ENCODE data around the gene VIL1. TPM values are rescaled to one million over a fixed set of nuclear protein-coding genes. Genes with fewer than 3 reads are reported as not detected.

VIL1 gene
- total and polyA plus RNA-seq, 2 of the 13 experiments (the other 11 are each of a cell fraction or from before 2014, with no cell fraction given): 287 to 301 TPM

DNA sequence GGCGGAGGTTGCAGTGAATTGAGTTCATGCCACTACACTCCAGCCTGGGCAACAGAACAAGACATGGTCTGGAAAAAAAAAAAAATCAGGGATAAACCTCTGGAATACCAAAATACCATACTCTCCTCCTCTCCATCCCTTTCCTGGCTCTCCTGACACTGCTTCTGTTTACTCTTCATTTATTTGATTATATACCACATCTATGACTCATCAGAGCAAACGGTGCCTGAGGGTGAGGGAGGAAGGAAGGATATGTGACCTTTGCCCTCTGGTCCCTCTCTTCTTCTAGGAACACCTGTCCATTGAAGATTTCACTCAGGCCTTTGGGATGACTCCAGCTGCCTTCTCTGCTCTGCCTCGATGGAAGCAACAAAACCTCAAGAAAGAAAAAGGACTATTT is 30.0 kb downstream of the VIL1 start (continued):
- TF ChIP-seq, protein P1, sequence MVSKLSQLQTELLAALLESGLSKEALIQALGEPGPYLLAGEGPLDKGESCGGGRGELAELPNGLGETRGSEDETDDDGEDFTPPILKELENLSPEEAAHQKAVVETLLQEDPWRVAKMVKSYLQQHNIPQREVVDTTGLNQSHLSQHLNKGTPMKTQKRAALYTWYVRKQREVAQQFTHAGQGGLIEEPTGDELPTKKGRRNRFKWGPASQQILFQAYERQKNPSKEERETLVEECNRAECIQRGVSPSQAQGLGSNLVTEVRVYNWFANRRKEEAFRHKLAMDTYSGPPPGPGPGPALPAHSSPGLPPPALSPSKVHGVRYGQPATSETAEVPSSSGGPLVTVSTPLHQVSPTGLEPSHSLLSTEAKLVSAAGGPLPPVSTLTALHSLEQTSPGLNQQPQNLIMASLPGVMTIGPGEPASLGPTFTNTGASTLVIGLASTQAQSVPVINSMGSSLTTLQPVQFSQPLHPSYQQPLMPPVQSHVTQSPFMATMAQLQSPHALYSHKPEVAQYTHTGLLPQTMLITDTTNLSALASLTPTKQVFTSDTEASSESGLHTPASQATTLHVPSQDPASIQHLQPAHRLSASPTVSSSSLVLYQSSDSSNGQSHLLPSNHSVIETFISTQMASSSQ (IDR thresholded peaks at IDR 0.05; ENCODE audit: low read depth): no peak
- TF ChIP-seq, protein P1 (CRISPR knock-in tag; IDR thresholded peaks at IDR 0.05; ENCODE audit: borderline replicate concordance): 0 out of 2 replicates have a peak, but pooled peaks have one; percentile 33
- no peak for TF ChIP-seq HNRNPH1 (optimal IDR thresholded peaks at IDR 0.05; ENCODE audit: low read depth, low read length)
- TF ChIP-seq RXRA (CRISPR knock-in tag; IDR thresholded peaks at IDR 0.05): no peak; the same call in 1 of the 2 replicates
- TF ChIP-seq ZMAT3 (CRISPR knock-in tag; conservative IDR thresholded peaks at IDR 0.05): 0 out of 2 replicates have a peak, but pooled peaks have one; percentile 27
- peak; percentile 93 for TF ChIP-seq MIXL1 (CRISPR knock-in tag; IDR thresholded peaks at IDR 0.05)
- TF ChIP-seq, protein P2, sequence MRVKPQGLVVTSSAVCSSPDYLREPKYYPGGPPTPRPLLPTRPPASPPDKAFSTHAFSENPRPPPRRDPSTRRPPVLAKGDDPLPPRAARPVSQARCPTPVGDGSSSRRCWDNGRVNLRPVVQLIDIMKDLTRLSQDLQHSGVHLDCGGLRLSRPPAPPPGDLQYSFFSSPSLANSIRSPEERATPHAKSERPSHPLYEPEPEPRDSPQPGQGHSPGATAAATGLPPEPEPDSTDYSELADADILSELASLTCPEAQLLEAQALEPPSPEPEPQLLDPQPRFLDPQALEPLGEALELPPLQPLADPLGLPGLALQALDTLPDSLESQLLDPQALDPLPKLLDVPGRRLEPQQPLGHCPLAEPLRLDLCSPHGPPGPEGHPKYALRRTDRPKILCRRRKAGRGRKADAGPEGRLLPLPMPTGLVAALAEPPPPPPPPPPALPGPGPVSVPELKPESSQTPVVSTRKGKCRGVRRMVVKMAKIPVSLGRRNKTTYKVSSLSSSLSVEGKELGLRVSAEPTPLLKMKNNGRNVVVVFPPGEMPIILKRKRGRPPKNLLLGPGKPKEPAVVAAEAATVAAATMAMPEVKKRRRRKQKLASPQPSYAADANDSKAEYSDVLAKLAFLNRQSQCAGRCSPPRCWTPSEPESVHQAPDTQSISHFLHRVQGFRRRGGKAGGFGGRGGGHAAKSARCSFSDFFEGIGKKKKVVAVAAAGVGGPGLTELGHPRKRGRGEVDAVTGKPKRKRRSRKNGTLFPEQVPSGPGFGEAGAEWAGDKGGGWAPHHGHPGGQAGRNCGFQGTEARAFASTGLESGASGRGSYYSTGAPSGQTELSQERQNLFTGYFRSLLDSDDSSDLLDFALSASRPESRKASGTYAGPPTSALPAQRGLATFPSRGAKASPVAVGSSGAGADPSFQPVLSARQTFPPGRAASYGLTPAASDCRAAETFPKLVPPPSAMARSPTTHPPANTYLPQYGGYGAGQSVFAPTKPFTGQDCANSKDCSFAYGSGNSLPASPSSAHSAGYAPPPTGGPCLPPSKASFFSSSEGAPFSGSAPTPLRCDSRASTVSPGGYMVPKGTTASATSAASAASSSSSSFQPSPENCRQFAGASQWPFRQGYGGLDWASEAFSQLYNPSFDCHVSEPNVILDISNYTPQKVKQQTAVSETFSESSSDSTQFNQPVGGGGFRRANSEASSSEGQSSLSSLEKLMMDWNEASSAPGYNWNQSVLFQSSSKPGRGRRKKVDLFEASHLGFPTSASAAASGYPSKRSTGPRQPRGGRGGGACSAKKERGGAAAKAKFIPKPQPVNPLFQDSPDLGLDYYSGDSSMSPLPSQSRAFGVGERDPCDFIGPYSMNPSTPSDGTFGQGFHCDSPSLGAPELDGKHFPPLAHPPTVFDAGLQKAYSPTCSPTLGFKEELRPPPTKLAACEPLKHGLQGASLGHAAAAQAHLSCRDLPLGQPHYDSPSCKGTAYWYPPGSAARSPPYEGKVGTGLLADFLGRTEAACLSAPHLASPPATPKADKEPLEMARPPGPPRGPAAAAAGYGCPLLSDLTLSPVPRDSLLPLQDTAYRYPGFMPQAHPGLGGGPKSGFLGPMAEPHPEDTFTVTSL (CRISPR knock-in tag; IDR thresholded peaks at IDR 0.05; ENCODE audit: borderline replicate concordance): peak; percentile 79; the same call in 1 of the 2 replicates
- TF ChIP-seq CREB1 (IDR thresholded peaks at IDR 0.05): peak; percentile 74
- TF ChIP-seq CREB1 (CRISPR knock-in tag; IDR thresholded peaks at IDR 0.05): peak; percentile 50
- TF ChIP-seq KLF16 (CRISPR knock-in tag; IDR thresholded peaks at IDR 0.05): peak in 1 of 2 experiments; percentile 39; a peak in 1 of 4 replicates
- TF ChIP-seq ZNF224 (CRISPR knock-in tag; IDR thresholded peaks at IDR 0.05): no peak
- no peak for TF ChIP-seq ZNF256 (CRISPR knock-in tag; conservative IDR thresholded peaks at IDR 0.05)
- no peak for TF ChIP-seq NFE2L1 (CRISPR knock-in tag; IDR thresholded peaks at IDR 0.05; ENCODE audit: borderline replicate concordance)
- peak; percentile 20; the same call in 1 of the 2 replicates for TF ChIP-seq YEATS2 (CRISPR knock-in tag; IDR thresholded peaks at IDR 0.05; ENCODE audit: borderline replicate concordance)
- 0 out of 2 replicates have a peak, but pooled peaks have one; percentile 40 for TF ChIP-seq ZSCAN9 (CRISPR knock-in tag; IDR thresholded peaks at IDR 0.05; ENCODE audit: borderline replicate concordance)
- peak; percentile 85 for TF ChIP-seq RXRB (CRISPR knock-in tag; IDR thresholded peaks at IDR 0.05; ENCODE audit: borderline replicate concordance)
- peak; percentile 73; the same call in 1 of the 2 replicates for TF ChIP-seq SOX5 (CRISPR knock-in tag; IDR thresholded peaks at IDR 0.05; ENCODE audit: borderline replicate concordance)
- peak; percentile 66; the same call in 1 of the 2 replicates for TF ChIP-seq SP5 (CRISPR knock-in tag; IDR thresholded peaks at IDR 0.05; ENCODE audit: borderline replicate concordance, low read depth)
- TF ChIP-seq U2AF2 (IDR thresholded peaks at IDR 0.05; ENCODE audit: low read depth, low read length): no peak
- no peak for TF ChIP-seq ARNT (IDR thresholded peaks at IDR 0.05)
- no peak for TF ChIP-seq ZNF619 (CRISPR knock-in tag; IDR thresholded peaks at IDR 0.05)
- TF ChIP-seq RNF2 (conservative IDR thresholded peaks at IDR 0.05; ENCODE audit: low read depth): no peak
- TF ChIP-seq ZFP36 (IDR thresholded peaks at IDR 0.05; ENCODE audit: borderline replicate concordance, low read depth, low read length, partially characterized antibody): no peak

Measured in HepG2 (cell line).